Right forelimb (tissue), 1 donor: Measurements from ENCODE around the gene LGI1.

Experiments used
- DNase-seq: peaks from one replicate; pipeline ENCODE4 v3.0.0-alpha.2; 2018

LGI1 gene

DNA sequence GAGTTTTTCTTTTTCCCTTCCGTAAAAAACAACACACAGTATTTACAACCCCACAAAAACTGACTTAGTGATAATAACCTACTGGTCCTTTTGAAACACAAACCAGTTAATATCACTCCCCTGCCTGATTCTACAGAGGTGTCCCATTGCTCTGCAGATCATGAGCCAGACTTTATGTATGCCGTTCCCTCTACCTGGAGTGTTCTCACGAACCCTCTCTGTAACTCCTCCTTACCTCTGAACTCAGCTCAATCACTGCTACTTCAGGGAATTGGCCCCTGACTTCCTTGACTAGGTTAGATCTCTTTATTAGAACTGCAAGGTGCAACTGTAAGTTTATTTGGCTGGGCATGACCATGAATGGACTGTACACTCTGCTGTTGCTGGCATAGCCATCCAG lies 1.6 kb upstream of the LGI1 start:
- no peak for DNase-seq

DNA sequence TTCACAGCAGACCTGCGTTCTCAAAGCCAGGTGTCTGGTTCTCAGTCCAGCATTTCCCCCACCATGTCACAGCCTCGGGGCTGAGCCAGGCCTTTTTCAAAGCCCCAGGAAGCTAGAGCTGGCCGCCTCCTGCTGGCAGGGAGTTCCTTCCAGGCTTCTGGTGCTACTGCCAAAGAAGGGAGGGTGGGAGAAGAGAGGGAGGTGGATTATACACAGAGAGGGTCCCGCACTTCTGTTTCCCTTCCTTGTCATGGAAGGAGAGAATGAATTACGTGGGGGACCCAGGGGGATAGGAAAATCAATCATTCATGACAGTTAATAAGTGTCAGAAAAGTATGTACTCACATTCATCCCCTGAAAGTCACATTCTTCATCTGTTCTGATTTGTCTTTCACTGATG lies 600 bp upstream of the LGI1 start:
- DNase-seq = peak; percentile 56

GRCh38 chr10:93758508-93758885 lies 761 bp downstream of the LGI1 start:
- DNase-seq = no peak

DNA sequence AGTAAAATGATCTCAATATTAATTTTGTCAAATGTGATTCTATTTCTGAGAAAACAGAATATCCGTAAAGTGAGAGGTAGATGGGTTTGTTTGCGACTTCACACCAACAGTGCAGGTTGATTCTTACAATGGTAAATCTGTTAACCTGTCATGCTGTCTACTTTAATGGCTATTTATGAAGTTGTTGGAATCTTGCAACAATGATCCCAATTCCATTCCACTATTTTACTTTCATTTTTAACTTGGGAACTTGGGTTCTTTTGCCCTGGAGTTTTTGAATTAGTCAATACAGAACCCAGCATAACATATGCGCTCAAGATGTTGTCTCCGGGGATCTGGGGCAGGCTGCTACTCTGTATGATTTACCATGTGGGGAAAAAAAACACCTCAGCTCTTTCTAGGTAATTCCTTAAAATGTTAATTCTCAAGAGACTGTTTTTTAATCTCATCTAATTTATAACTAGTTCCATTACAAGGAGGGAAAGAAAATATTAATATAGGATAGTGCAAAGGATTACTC lies 1.2 kb downstream of the LGI1 start:
- DNase-seq = no peak

DNA sequence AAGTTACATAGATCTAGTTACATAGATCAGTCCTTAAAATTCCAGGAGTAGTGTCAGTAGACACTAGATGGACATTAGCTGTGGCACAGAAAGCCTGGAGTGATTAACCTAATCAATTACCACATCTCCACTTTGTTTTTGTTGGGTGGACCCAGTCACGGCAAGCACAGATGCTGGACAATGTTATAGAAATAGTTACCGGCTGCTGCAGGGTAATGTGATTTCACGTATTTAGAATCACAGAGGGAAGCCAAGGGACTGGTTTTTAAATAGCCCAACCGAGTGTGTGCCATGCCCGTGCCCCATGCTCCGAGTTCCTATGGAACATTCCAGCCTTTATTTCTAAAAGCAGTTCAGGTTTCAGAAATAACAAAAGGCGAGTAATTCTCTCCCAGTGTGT lies 2.8 kb downstream of the LGI1 start:
- DNase-seq = no peak

GRCh38 chr10:93762979-93763391 lies 5.2 kb downstream of the LGI1 start:
- DNase-seq = no peak

DNA sequence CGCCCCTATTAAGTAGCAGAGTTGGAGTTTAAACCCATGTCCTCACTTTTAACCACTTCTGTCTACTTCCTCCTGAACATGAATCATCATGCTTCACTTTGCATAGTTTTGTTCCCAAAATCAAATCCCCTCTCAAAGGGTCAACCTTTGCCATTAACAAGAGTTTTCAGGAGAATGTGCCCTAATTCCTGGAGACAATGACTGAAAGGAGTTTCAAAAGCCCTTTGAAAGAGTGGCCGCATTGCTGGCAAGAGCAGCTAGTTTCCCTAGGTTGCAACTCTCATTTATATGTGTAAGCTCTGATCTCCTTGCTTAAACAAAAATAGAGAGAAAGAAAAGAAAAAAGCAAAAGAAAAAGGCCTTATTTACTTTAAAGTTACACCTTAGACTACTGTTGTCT lies 9.2 kb downstream of the LGI1 start:
- DNase-seq = no peak

DNA sequence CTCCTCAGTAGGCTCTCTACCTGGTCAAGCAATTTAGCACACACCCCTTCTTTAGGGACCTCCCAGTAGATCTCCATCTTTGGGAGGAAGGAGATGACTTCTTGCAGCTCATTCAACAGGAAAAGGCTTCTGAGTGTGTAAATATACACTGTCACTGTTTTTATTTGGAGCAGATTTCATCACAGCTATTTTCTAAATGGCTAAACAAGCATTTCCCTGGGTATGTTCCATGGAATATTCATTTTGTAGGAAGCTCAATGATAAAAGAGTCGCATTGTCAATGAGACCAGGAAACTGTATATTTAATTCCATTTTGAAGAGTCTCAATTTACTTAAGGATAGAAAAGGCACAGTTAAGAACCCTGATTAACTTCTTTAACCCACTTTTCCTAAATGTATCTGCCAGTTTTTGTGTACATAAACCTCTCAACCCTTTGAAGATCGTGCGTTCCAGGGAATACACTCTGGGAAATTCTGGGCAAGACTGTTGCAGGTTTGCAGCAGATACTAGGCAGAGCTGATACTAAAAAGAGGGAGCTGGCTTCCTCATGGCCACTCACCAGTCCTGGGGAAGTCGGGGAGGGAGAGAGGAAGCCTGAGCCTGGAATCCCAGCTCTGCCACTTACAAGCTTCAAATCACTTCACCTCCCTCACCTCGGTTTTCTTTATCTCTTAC lies 10.1 kb downstream of the LGI1 start:
- DNase-seq = no peak

DNA sequence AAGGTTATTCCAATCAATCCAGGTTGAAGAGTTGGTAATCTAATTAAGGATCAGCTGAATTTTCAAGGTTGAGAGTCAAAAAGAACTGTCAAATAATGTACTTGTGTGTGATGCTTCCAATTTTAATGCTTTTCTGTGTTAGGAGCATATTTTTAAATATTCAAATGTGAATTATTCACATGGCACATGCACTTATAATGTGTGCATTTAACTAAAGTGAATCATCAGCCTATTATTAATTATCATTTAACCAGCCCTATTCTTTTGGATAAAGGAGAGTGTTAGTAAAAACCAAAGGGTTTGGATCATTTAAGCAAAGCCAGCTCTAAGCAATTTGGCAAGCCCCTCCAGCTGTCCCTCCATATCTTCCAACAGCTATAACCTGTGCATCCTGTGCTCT lies 11.2 kb downstream of the LGI1 start:
- DNase-seq = no peak

GRCh38 chr10:93771354-93771753 lies 13.6 kb downstream of the LGI1 start:
- no peak for DNase-seq

DNA sequence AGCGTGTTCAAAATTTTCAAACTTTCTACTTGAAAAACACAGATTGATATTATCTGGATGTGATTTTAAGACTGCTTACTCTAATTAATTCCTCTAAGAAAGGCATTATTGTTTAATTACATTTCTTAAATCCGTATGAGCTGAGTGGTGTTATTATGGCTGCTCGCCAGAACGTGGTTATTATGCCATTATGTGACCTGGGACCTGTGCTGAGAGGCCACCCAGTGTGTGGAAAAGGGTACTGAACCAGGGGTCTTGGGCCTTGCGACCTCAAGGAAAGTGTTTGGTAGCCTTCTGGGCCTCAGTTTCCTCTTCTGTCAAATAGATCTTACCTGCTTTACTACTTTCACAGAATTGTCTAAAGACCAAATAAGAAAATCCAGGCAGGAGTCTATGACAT lies 15.4 kb downstream of the LGI1 start:
- no peak for DNase-seq

DNA sequence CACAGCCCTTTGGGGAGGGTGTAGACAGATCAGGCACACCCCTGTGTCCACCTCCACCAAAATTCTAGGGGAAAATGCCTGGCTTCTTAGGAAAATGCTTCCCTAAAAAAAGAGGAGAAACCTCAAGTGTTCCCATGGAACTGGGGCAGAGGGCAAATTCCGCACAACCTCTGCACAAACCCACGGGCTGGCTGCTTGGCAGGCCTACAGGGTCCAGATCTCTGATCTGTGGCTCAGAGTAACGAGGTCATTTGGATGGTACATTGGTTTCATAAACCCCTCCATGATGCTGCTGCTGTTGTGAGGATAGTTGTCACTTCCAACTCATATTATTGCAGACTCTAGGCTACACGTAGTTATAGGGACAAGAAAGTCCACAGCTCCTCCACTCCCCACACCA lies 16.0 kb downstream of the LGI1 start:
- DNase-seq = no peak

DNA sequence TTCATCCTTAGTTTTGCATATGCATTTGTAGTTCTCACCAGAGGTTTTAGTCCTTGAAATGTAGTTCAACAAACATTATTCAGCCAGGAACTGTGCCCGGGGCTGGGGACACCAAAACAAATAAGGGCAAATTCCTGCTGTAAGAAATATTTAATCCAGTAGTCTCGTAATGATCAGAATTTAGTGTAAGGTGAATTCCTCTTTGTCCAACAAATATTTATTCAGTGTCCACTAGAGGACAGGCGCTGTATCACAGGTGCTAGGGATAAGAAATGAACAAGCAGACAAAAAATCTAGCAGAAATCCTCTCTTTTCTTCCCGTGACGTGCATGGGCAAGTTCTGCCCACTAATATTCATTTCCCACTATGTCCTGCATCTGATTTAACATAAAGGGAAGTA lies 17.6 kb downstream of the LGI1 start:
- DNase-seq = no peak

DNA sequence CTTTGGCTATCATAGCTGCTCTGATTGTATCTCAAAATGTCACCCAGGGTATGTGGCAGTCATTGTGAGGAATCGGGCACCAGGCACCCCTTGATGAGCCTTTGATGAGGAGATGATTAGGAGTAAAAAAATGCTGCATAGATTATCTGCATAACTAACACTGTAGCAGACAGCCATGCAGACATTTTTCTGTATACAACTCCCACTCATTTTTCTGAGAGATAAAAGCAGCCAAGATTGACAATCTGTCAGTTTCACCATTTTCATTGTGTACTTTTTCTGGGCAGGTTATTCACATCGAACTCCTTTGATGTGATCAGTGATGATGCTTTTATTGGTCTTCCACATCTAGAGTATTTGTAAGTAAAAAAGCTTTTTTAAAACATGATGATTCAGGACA lies 19.4 kb downstream of the LGI1 start:
- DNase-seq = no peak

DNA sequence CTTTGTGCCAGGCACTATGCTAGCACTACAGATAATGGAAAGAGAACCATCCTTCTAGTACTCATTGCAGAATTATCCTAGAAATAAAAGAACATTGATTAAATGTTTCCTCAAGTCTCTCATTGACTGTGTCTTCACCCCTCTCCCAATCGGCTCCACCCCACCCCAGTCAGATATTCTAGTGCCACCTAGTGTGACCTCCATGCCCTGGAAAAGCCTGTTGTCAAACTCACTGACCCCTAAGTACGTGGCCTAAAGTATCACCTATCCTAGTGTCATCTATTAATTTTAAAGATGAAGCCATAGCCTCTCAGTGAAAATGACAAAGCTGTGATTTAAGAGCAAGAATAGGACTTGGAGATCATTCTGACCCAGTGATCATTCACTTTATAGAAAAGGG lies 26.3 kb downstream of the LGI1 start:
- DNase-seq = no peak

- DNase-seq = no peak
Observed at GRCh38 chr10:93788413-93789208, 30.9 kb downstream of the LGI1 start.

DNA sequence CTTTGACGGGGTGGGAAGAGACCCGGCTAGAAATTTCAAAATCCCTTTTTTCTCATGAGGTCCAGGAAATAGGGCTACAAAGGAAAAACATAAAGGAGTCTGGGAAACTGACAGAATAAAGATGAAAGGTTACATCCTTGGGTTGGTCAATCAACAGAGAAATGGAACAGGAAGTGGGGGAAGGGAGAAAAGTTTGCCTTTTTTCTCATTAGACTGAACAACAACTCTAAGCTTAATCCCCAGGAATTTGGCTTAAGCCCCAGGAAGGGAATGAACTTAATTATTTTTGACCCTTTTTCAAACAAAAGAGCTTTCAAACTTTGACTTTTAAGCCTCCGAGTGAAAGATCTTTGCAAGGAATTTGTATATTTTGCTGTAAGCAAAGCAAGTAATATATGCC lies 32.7 kb downstream of the LGI1 start:
- no peak for DNase-seq

DNA sequence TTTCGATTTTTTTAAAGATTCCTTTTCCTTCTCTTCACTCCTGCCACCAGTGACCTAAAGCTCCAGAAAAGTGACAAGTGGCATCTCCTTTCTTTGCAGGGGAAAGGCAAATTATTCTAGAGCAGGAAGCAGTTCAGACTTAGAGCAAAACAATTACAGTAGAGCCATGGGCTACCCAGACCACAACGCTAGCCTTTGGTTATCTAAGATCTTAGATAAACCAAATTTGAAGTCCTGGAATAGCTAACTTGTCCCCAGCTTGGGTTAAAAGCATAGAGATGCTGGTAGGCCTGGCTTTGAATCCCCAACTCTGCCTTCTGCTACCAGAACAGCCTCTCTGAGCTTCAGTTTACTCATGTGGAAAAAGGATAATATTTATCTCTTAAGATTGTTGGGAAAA lies 38.4 kb downstream of the LGI1 start:
- no peak for DNase-seq

- DNase-seq = no peak
Observed at GRCh38 chr10:93797825-93798224, 40.1 kb downstream of the LGI1 start.

GRCh38 chr10:93799155-93799708 lies 41.5 kb downstream of the LGI1 start:
- DNase-seq = no peak

DNA sequence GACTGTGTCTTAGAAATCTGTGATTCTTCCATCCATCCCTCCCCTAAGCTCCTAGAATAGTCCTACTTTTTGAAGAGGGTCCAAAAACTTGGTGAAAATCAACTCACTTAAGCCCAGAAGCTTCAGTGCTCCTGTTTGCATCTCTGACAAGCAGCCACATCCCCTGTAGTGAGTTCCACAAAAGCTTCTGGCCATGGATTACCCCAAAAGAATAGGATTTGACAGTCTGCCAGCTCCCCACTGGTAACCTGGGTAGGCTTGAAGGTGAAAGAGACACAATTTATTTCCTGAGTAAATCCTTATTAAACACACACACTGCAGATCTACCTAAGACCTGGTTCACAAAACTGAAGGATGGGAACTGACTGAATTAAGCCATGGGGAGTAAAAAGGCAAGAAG lies 46.5 kb downstream of the LGI1 start:
- DNase-seq = no peak

- DNase-seq = no peak
Observed at GRCh38 chr10:93806903-93807302, 49.2 kb downstream of the LGI1 start.

- no peak for DNase-seq
Observed at GRCh38 chr10:93807371-93807770, 49.6 kb downstream of the LGI1 start.

- no peak for DNase-seq
Observed at GRCh38 chr10:93812659-93813338, 55.1 kb downstream of the LGI1 start.
